Mammary epithelial cell (primary cell): Measurements from ENCODE around the gene OGDHL.

Source experiments
- EZH2 ChIP-seq: IDR thresholded peaks from 2 replicates; pipeline ENCODE4 v1.6.1; 2012; ENCODE audit warnings: low read length, inconsistent platforms, borderline replicate concordance
- TF ChIP-seq, protein P1 (sequence below), 2 donors: IDR thresholded peaks in 1 of 2; conservative IDR thresholded peaks in 1 of 2; 2 replicates each; pipeline ENCODE4 v1.5.1; 2011 to 2012; ENCODE audit warnings: inconsistent platforms in 2 of 2, low read length in 2 of 2, mild to moderate bottlenecking in 2 of 2, control low read depth in 1 of 2, low read depth in 1 of 2; ENCODE audit not compliant: insufficient read depth in 1 of 2; ENCODE audit errors: extremely low read depth in 1 of 2

DNA sequence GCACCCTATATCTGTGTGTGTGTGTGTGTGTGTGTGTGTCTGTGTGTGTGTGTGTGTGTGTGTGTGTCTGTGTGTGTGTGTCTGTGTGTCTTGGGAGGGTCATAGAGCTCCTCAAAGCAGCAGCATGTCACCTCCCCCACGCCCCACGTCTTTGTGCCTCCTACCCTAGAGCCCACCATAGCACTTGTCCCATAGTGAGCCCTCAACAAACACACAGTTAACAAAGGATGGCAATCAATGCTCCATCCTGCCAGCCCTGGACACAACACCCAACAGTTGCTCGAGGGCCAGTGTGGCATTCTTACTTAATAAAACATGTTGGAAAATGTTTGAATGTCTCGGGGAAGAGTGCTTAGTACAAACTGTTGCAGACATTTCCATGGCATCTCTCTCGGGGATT is 52.2 kb downstream of the OGDHL start:
- TF ChIP-seq, protein P1, sequence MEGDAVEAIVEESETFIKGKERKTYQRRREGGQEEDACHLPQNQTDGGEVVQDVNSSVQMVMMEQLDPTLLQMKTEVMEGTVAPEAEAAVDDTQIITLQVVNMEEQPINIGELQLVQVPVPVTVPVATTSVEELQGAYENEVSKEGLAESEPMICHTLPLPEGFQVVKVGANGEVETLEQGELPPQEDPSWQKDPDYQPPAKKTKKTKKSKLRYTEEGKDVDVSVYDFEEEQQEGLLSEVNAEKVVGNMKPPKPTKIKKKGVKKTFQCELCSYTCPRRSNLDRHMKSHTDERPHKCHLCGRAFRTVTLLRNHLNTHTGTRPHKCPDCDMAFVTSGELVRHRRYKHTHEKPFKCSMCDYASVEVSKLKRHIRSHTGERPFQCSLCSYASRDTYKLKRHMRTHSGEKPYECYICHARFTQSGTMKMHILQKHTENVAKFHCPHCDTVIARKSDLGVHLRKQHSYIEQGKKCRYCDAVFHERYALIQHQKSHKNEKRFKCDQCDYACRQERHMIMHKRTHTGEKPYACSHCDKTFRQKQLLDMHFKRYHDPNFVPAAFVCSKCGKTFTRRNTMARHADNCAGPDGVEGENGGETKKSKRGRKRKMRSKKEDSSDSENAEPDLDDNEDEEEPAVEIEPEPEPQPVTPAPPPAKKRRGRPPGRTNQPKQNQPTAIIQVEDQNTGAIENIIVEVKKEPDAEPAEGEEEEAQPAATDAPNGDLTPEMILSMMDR (conservative IDR thresholded peaks at IDR 0.05 in 1 of 2, IDR thresholded peaks at IDR 0.05 in 1 of 2; ENCODE audit: extremely low read depth in 1 of 2, insufficient read depth in 1 of 2, low read depth in 1 of 2, low read length in 2 of 2) = no peak
- TF ChIP-seq EZH2 = no peak
